Stimulated activated CD4-positive, alpha-beta T cell treated with anti-CD3 and anti-CD28 coated beads, Interleukin-15, amount 100 ng/mL, for 24 hours (primary cell): ENCODE measurements around the gene MAPK11.
A peak's percentile ranks its signal among the peaks of the same experiment; 100 is the strongest.

ENCODE experiments used
- DNase-seq: peaks from one replicate; pipeline ENCODE4 v3.0.0-alpha.2; 2020

The MAPK11 gene

DNA sequence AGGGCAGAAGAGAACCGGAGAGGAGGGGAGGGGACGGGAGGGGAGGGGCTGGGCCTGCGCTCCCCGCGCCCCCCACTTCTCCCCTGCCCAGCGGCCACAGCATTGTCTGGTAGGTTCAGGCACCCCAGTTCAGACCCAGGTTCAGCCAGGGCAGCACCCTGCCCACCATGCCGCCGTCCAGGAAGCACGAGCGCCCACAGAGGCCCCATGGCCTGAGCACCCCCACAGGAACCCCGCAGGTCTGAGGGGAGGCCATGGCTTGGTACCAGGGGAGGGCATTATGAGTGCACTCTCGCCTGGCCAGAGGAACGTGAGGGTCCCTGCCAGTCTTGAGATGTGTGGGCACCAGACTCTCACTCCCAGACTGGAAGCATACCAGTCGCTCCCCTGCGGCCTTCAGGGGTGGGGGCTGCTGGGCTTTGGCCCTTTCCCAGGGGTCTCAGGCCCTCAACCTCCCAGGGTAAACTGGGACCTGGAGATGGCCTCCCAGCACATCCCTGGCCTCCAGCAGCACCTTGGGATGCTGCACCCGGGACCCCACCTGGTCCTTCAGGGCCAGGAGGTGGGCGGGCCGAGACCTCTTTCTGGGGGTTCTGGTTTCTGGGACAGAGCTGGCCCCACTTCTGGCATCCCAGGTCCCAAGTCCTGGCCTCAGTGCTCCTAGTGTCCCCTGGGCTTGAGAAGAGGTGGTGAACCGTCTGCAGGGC is 37.9 kb upstream of the MAPK11 start:
- no peak for DNase-seq

DNA sequence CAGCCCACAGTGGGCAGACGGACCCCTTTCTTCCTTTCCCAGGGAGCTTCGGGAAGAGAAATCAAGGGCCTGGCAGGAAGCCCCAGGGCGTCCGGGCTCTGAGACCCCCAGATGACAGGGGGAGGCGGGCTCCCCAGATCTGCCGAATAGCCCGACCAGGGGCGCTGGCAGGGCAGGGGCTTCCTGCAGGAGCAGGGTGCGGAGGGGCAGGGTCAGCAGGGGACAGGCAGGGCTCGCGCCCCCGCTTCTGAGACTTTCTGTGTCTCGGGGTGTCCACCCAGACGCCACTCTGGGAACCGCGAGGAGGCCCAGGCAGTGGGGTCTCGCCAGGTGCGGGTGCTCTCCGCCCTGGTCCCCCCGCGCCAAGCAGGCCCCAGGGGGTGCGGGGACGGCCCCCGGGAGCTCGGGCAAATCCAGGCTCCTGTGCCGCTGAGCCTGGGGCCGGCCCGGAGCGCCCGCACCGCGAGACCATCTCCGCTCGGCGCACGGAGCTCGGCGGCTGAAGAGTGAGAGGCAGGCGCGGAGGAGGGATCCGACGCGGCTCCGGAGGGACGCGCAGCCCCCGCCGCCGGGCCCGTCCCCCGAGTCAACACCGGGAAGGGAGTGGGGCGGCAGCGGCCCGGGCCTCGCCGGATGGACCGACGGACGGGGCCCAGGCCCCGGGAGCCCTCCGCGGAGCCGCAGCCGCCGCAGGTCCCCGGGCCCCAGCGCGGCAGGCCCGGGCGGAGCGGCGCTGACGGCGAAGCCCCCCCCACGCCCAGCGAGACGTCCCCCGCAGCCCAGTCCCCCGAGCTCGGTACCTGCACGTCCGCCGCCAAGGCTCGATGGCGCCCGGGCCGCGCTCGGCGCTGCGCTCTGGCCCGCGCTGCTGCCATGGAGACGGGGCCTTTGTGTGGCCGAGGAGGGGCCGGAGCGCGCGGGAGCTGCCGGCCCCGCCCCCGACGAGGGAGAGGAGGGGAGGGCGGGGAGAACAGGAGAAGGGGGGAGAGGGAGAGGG is 36.9 kb upstream of the MAPK11 start, which contains the start of gene PLXNB2:
TSS of gene PLXNB2 (minus strand) at position 894 of the 997 bp plus-strand sequence. CDS start 17,062 bp downstream, outside the sequence.
- peak; percentile 56 for DNase-seq

DNA sequence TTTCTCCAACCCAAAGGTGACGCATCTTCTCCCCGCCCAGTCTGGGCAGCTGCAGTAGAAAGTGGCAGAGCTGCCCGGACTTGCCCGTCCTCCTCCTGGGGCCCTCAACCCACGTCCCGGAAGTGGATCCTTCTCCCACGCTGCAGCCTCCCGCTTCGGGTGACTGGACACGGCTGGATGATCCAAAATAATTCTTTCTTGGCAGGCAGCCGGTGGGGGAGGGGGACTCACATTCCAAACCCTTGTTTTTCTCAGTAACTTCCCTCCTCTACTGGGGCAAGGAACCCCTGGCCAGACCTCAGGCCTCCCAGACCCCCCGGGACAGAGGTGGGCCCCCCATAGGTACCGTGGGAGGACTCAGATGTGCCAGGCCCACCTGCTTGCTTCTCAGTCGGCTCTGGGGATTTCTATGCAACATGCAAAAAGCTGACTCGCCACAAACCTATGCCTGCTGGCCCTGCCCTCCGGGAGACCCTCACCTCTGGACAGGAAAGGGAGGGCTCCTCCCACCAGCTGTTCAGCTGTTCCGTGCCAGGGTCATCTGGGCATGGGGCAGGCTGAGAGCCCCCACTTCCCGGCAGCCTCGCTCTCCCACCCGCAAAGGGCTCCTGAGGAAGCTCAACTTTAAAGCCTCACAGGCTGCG is 35.9 kb upstream of the MAPK11 start:
- no peak for DNase-seq

DNA sequence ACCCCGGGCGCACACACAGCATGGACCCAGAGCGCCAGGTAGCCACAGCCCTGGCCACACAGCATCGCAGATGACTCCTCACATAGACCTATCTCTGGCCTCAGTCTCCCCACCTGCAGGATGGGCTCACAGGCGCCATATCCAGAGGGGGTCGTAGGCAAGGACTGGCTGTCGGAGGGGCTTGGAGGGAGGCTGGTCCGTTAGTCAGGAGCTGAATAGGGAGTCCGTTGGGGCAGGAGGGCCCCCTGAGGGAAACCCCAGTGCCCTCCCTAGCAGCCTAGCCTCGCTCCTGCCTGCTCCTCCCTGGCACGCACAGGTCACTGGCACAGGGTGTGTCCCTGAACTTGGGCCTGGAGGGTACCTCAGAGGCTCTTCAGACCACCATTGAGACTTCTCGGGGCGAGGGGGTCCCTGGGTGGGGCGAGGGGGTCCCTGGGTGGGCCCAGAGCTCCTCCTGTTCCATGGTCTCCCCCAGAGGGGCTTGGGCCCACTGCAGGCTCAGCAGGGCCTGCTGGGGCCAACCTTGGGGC is 35.3 kb upstream of the MAPK11 start:
- no peak for DNase-seq

DNA sequence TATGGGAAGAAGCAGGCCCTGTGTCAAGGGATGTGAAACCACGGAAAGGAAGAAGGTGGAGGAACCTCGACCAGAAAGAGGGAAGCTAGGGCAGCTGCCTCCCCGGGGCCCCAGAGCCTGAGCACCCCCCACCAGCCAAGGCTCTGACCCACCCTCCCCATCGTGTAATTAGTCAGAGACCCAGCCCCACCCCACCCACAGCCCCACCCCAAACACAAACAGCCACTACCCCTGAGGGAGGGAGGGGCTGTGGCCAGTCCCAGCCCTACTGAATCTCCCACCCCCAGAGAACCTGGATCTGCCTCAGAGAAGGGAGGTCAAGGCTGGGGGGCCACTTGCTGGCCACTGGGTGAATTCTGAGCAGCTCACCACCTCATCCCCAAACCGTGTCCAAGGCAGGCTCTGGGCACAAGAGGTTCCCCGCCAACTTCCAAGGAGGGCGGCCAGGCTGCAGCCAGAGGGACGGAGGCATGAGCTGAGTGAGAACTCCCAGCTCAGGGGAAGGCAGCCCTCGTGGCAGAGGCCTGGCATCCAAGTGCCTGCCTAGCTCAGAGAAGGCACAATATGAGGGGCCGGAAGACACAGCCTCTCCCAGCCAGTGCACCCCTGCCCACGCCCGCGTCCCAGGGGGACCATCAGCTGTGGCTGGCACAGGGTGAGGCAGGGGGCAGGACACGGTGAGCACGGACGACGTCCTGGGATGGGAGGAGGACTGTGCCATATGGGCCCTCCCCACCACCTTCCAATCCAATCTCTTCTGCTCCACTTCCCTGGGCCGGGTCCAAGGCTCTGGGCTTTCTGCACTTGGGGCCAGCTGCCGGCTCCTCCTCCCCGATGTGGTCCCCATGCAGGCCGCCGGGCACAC is 34.6 kb upstream of the MAPK11 start:
- DNase-seq: no peak

DNA sequence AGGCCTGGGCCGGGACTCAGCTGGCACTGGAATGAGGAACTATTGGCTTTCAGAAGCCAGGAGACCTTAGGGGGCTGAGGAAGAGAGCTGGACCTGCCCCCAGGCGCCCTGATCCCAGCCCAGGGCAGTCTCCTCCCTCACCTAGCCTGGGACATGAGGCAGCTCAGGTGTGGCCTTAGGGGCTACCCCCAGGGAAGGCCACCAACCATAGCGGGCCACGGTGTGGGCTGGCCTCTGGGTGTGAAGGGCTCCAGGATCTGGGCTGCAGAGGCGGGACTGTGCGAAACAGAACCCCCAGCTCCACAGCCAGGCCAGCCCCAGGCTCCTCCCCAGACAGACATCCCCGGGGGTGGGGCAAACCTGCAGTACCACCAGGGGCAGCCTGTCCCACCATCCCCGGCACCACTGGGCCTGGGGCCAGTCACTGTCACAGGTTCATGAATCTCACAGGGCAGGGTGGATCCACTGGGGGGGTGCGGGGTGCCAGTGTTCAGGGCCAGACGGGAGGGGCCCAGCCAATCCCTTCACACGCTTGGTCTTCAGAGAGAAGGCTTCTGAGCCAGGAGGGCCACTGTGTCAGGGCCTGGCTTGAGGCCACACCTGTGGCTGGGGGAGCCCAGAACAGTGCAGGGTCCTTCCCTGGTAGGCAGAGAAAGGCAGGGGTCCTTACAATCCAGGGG is 33.8 kb upstream of the MAPK11 start:
- no peak for DNase-seq

DNA sequence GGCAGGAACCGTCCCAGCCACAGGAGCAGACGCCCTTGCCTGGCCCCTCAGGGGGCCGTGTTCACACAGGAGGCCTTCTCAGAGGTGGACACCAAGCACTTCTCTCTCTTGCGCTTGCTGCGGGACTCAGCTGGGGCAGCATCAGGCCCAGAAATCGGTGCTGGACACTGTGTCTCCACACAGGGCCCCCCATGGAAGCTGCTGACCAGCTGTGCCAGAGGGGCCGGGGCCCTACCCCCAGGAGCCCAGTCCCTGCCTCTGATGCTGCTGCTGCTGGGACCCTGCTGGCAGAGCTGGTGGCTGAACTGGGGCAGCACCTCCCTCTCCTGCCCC is 33.3 kb upstream of the MAPK11 start:
- no peak for DNase-seq

DNA sequence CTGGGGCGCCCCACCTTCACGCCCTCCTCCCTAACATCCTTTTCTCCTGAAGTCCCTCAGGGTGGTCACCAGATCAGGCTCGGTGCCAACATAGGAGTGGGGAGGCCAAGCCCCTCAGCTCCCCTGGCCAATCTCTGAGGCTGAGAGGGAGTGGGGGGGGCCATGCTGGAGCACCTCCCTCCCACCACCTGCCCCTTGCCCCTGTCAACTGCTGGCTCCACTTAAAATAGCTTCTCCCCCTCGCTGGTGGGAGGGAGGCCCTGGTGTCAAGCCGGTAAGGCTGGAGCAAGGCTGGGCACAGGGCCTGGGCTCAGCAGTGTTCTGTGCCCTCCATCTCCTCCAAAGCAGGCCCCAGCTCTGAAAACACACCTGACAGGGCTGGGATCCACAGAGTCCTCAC is 32.4 kb upstream of the MAPK11 start:
- DNase-seq: no peak

DNA sequence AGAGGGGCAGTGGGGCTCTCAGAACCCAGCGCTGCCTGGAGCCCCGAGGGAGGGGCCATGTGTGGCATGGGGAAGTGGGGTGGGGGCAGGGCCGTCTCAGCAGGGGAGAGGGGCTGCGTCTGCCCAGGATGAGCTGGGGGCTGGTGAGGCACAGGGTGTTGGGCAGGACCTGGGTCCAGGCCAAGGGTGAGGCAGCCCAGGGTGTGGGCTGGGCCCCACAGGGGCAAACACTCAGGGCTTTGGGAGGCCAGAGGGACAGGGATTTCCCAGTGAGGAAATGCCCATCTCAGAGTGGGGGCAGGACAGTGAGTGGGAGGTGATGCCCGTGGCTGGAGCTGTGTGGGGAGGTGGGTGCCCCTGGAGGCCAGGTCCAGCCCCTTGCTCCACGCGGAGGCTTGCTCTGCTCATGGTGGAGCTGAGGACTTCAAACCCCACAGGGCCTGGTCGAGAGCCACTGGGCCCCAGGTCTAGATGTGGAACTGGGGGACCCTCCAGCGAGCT is 31.9 kb upstream of the MAPK11 start:
- no peak for DNase-seq

DNA sequence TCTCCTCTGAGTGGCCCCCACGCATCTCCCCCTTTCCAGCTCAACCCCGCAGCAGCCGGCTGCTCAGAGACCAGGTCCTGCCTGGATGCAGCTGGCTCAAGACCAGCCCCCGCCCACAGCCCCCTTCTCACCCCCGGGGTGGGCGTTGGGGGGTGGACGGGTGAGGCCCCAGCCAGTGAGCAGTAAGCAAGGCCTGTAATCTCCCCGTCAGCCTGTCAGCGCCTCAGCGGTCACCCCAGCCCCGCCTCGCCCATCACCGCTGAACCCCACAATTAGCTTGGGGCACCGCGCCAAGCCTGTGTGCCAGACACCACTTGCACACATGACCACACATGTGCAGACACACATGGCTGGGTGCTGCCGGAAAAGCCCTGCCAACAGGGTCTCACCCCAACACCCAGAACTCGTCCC is 31.4 kb upstream of the MAPK11 start:
- DNase-seq: no peak

DNA sequence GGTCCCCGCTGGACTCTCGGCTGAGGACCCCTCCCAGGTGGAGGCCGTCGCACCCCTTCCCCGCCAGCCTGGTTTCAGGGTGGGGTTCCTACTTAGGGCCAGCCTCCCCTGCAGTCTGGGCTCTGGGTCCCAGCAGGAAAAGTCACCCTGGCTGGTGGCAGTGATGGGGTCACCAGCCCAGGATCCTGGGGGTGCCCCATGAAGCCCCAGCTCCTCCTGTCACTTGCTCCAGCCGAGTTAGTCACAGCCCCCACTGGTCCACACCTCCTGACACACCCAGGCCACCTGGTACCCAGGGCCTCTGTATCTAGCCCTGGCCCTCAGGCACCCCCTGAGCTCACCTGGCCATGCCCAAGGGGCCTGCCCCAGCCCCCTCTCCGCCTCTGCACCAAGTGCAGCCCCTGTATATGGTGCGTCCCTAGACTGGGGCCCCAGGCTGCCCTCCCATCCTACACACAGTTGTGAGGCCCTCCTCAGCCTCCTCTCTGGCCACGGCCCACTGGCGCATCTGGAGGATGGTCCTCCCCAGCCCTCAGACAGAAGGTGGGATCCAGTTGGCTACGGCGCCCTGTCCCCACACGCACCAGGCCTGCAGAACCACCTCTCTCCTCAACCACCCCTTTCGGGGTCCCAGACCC is 30.6 kb upstream of the MAPK11 start:
- DNase-seq: no peak

DNA sequence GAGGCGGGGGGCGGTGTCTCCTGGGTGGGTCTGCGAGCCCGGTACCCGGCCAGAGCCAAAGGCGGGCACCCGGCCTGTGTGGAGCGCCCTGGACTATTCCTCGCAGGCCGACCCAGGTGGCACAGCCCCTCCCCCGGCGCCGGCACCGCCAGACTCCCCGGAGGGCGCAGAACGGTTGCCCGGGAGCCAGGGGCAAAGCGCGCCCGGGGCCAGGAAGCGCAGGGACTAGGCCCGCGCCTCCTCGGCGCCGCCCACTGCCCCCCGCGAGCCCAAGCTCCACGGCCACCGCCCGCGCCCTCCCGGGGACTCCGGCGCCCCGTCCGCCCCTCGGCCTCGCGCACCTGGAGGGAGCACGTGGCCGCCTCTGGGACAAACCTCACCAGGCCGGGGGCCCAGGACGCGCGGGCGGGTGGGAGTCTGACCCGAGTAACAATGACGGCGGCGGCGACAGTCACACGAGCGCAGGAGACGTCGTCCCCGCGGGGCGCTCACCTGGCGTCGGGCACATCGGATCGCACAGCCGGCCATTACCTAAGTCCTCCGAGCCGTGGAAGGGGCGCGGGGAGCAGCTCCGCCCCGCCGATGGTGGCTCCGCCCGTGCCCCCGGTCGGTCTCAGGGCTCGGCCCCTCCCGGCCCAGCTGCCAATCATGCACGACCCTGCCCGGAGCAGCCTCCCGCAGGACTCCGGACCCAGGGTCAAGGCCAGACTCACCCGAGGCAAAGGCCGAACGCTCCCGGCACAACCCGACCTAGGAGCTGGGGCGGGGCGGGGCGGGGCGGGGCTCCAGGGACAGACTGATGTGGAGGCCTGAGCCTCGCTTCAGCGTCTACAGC is 29.8 kb upstream of the MAPK11 start:
- DNase-seq: no peak

DNA sequence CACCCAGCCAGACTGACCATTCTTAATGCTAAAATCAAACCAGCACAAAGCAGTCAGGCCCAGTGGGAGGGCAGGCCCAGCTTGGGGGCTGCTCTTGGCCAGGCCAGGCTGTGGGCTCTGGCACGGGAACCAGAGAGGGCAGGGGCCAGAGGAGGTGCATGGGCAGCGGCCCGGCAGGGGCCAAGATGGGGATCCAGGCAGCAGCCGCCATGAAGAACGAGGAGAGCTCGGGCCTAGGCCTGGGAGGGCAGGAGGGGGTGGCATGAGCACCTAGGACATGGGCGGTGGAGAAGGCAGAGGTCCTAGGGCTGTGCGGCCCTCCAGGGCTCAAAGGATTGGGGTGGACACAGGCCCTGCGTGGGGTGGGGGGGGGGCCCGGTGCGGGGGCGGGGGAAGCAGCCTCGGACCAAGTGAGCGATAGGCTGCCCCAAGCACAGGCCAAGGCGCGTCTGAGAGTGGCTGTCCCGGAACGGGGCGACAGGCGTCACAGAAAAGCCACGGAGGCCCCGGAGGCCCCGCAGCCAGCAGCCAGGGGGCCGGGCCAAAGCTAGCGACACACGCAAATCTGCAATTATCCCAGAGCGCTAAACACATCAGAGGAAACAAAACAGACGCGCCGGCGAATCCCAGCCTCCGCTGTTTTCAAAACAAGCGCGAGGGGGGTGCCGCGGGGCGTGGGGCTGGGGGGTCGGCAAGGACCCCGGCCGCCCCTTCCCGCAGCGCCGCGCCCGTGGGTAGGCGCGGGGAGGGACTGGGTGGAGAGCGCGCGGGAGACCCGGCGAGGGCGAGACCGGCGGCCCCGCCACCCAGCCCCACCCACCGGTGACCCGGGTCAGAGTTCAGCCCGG is 29.0 kb upstream of the MAPK11 start:
- DNase-seq: no peak

DNA sequence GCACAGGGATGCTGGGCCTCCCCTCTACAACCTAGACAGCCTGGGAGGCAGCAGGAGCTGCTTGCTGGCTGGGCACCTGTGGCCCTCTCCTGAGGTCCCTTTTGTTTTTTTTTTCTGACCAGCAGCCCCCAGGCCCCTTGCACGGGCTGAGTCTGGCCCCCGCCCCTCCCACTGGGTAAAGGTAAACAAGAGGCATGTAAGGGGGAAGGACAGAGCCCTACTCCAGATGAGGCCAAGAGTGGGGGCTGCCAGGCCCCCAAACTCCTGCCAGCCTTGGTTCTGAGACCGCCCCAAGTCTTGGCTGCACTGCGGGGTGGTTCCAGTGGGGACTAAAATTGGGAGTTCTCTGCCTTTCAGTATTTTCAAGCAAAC is 28.1 kb upstream of the MAPK11 start:
- no peak for DNase-seq

DNA sequence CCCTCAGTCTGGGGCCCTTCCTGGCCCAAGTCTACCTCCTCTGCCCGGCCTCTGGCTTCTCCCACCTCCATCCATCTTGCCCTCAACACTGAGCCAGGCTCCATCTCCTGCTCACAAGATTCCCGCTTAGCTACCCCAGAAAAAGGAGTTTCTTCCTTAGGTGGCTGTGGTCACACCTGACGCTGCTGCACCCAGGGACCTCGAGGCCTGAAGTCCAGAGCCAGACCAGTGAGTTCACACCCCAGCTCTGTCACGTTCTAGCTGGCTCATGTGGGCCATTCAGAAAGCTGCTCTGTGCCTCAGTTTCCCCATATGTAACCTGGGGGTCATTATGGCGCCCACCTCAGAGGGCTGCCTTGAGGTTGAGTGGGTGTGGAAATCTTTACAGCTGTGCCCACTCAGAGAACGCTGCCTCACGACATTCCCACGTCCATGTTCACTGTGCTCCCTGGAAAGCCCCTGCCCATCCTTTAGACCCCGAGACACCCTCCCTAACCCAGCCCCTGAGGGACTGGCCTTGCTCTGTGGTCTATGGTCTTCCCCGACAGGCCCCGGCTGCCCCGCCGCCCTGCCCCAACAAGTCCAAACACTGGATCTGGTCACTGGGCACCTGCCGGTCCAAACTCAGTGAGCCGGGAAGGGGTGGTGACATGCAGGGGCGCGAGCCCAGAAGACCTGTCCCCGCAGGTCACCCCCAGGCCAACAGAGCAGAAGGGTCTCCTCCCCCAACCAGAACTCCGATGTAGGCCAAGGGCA is 27.5 kb upstream of the MAPK11 start:
- DNase-seq: no peak

DNA sequence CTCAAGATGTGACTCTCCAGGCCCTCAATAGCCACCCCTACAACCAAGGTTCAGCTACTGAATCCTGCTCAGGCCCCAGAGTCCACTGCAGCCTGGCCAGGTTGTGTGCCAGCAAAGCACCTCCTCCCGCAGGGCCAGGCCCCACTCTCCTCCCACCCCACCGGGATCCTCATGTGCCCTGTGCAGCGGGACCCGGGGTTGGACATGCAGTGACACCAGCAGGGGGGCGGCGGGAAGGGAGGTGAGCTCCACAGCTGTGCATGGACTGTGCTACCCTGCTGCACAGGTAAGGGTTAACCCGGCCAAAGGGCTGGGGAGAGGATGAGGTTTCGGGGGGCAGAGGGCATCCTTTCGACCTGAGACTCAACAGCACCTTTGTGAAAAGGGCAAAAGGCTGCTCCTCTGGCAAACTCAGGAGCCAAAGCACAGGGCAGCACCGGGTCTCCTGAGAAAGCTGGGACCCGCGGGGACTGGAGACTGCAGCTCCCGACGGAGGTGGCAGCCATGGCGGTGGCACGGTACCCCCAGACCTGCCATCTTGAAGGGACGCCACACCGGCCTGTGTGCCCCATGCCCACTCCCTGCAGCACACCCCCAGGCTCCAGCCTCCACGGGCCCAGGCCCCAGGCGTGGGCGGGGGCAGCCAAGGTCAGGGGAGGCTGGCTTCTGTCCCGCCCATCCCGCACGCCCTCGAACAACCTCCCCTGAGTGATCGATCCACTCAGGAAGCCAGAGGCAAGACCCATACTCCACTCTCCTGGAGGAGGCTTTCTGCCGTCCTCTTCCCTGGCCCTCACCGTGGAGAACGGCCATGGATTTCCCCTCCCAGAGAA is 26.7 kb upstream of the MAPK11 start:
- DNase-seq: no peak

DNA sequence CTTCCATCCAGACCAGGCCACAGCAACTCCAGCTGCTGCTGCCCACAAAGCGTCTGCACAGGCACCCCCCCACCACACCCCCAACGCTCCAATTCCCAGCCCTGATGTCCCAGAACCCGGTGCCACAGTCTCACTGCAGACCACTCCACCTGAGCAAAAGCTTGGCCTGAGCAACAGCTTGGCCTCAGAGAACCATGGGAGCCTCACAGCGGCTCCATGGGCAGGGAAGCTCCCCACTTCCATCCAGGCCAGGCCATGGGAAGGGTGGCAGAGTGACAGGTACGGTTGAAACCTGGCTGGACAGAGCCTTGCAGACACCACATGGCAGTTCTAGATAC is 24.1 kb upstream of the MAPK11 start:
- DNase-seq: no peak
